Uterus (tissue), 2 donors: ENCODE measurements around the gene IFITM5.

Source experiments
- POLR2A ChIP-seq, 2 donors: fragments of 450-650 bp; IDR thresholded peaks; one replicate each; pipeline ENCODE4 v1.6.1; 2016; ENCODE audit warnings: antibody characterized with exemption in 2 of 2, mild to moderate bottlenecking in 1 of 2, moderate library complexity in 1 of 2
- TF ChIP-seq, protein P1 (sequence below), 4 experiments: fragments of 200-600 bp in 2 of 4; fragments of 450-650 bp in 2 of 4; sonication (generic) in 2 of 4; IDR thresholded peaks; one replicate each; pipeline ENCODE4 v1.5.1; 2016 to 2019; ENCODE audit warnings: antibody characterized with exemption in 4 of 4, mild to moderate bottlenecking in 2 of 4, moderate library complexity in 1 of 4

DNA sequence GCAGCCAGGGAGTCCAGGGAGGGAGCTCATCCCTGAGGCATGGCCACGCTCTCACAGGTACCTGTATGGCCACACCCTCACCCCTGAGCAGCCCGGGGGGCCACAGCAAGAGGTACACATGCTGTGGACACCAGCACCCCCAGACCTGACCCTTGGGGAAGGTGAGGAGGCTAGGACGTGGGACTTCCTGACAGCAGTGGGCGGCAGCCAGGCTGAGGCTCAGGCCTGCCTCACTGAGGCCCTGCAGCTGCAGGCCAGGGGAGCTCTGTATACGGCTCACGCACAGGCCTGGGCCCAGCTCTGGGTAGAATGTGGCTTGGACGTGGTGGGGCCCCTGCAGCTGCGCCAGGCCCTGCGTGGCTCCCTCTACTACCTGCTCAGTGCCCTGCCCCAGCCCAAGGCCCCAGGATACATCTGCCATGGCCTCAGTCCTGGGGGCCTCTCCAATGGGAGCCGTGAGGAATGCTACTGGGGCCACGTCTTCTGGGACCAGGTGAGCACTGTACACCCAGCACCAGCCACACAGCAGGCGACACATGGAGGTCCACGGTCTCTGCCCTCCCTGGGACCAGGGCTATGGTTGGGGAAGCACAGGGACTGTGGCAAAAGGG, 8.6 kb downstream of the IFITM5 start:
- TF ChIP-seq, protein P1, sequence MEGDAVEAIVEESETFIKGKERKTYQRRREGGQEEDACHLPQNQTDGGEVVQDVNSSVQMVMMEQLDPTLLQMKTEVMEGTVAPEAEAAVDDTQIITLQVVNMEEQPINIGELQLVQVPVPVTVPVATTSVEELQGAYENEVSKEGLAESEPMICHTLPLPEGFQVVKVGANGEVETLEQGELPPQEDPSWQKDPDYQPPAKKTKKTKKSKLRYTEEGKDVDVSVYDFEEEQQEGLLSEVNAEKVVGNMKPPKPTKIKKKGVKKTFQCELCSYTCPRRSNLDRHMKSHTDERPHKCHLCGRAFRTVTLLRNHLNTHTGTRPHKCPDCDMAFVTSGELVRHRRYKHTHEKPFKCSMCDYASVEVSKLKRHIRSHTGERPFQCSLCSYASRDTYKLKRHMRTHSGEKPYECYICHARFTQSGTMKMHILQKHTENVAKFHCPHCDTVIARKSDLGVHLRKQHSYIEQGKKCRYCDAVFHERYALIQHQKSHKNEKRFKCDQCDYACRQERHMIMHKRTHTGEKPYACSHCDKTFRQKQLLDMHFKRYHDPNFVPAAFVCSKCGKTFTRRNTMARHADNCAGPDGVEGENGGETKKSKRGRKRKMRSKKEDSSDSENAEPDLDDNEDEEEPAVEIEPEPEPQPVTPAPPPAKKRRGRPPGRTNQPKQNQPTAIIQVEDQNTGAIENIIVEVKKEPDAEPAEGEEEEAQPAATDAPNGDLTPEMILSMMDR (IDR thresholded peaks at IDR 0.05): no peak
- no peak for TF ChIP-seq POLR2A (IDR thresholded peaks at IDR 0.05)
